Stromal cell of bone marrow (primary cell): ENCODE measurements around the gene DOC2A.
A peak's percentile ranks its signal among the peaks of the same experiment; 100 is the strongest.

ENCODE experiments used
- DNase-seq: peaks from one replicate; pipeline ENCODE4 v3.0.0-alpha.2; 2012; ENCODE audit warnings: low read depth

Gene DOC2A

GRCh38 chr16:30005341-30006094 lies 5.3 kb downstream of the DOC2A start:
- DNase-seq = peak; percentile 11

GRCh38 chr16:30004811-30005242 lies 6.0 kb downstream of the DOC2A start:
- DNase-seq = no peak

GRCh38 chr16:30004424-30004776 lies 6.4 kb downstream of the DOC2A start:
- DNase-seq = no peak

- DNase-seq = no peak
These were observed 7.0 kb downstream of the DOC2A start for GRCh38 chr16:30003670-30004423.

GRCh38 chr16:30002614-30003346 lies 8.0 kb downstream of the DOC2A start:
- no peak for DNase-seq

GRCh38 chr16:30000735-30001631 lies 9.8 kb downstream of the DOC2A start:
- DNase-seq = no peak

GRCh38 chr16:29999605-30000004 lies 11.2 kb downstream of the DOC2A start:
- no peak for DNase-seq

- no peak for DNase-seq
These were observed 14.0 kb downstream of the DOC2A start for GRCh38 chr16:29996766-29997250.

GRCh38 chr16:29995911-29996765 lies 14.7 kb downstream of the DOC2A start, which contains the start of gene INO80E:
INO80E (plus strand) TSS chr16:29996241; CDS start chr16:29996311, 70 bp downstream.
- DNase-seq = peak; percentile 82

- peak; percentile 67 for DNase-seq
These were observed 15.4 kb downstream of the DOC2A start, which contains the start of gene HIRIP3 for GRCh38 chr16:29995324-29995910. HIRIP3 (minus strand) TSS chr16:29995617; CDS start chr16:29995605, 12 bp downstream.

- DNase-seq = peak; percentile 14
These were observed 16.1 kb downstream of the DOC2A start for GRCh38 chr16:29994600-29995323.

- no peak for DNase-seq
These were observed 16.8 kb downstream of the DOC2A start for GRCh38 chr16:29993903-29994599.

- no peak for DNase-seq
These were observed 17.5 kb downstream of the DOC2A start for GRCh38 chr16:29993191-29993902.

- peak; percentile 23 for DNase-seq
These were observed 18.4 kb downstream of the DOC2A start for GRCh38 chr16:29992344-29992967.

GRCh38 chr16:29991571-29991904 lies 19.3 kb downstream of the DOC2A start:
- no peak for DNase-seq

- no peak for DNase-seq
These were observed 19.8 kb downstream of the DOC2A start for GRCh38 chr16:29990883-29991570.

GRCh38 chr16:29990034-29990433 lies 20.8 kb downstream of the DOC2A start:
- DNase-seq = no peak
